NCI-H526 treated with DMSO at 0.1 percent for 48 hours (cell line): Measurements from ENCODE around the gene SUGCT.
"Not testable (repeated sequence)": the region's sequence is repeated elsewhere in the genome, so short reads cannot be mapped to it uniquely, and the experiment has no call there.

ENCODE experiments used
- DNase-seq: peaks from one replicate; lab custom pipeline; 2025; lab: John Stamatoyannopoulos, UW

Gene SUGCT

DNA sequence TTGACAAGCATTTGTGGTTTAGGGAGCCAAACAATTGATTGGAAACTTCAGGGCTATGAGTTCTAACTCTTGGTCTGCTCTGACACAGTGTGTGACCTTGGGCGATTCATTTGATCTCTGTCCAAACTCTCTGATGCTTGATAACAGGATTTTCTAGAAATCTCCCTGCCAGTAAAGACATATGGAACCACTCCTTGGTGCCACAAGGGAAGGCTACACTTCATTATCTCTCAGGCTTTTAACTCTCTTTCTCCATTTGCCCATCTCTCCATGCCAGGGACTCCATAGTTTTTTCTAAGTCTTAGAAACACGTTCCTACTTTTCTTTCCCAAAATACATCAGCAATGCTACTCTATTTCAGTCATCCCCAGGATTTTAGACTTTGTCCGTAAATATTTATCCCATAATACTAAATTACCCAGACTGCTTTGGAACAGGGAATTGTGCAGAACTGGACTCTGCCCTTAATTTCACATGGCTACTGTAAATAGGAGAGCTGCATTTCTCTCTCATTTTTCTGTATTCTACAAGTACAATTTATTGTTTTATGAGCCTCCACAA is 488.2 kb downstream of the SUGCT start:
- no peak for DNase-seq

DNA sequence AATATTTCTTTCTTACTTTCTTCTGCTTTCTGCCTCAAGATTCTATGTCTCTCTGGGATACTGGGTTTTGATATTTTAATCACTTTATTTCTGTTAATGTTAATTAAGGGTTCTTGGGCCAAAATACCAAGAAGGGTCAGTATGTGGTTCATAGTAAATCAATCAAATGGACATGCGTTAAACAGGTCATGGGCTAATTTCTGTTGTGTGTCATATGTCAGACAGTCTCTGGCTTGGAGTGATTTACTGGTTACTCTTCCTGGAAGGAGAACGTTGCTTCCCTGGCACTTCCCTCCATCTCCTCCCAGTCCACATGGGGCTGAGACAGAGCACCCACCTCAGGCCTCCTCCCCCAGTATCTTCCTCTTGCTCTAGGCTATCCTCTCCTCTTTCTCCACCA is 489.1 kb downstream of the SUGCT start:
- no peak for DNase-seq

DNA sequence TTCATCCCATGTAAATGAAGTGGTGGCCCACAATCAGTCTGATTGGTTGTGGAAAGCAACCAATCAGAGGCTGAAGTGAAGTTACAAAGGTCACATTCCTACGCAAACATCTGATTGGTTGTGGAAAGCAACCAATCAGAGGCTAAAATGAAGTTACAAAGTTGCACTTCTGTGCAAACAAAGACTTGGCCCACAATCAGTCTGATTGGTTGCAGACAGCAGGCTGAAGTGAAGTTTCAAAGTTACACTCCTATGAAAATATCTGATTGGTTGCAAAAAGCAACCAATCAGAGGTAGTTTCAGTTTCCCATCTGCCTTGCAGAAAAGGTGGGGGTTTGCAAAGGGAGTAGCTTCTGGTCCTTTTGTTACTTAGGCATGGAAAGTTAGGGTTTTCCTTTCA is 492.6 kb downstream of the SUGCT start:
- DNase-seq: not testable (repeated sequence)

DNA sequence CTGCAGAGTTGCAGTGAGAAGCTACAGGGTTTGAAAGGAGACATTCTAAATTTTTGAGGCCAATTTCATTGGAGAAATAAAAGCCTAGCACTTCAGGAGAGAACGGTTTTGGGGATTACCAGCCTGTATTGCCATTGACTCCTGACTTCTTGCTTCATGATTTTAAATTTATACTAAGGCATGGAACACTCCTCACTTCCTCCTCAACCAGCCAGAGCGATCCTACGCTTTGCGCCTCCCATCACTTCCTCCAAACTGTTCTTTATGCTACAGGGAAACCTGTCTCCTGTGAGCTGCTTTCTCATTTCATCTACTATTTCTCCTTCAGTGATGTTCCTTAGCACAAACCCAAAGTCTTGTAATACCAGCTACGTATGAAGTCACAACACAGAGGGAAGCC is 495.1 kb downstream of the SUGCT start:
- no peak for DNase-seq

DNA sequence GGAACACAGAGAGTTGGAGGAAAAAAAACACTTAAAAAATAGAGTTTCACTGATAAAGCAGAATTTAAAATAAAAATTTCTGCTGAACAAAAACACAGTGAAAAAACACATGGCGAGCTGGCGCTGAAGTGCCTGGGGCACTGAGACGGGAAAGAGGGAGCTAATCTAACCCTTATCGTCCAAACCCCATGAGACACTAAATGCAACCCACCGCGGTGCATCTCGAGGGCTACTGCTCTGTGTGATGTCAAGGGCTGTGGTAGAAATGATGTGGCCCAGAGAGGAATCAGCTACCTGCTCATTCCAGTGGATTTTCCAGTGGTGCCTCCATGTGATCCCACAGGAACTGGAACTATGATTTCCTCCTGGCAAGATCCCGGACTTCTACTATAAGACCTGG is 499.3 kb downstream of the SUGCT start:
- DNase-seq: no peak

DNA sequence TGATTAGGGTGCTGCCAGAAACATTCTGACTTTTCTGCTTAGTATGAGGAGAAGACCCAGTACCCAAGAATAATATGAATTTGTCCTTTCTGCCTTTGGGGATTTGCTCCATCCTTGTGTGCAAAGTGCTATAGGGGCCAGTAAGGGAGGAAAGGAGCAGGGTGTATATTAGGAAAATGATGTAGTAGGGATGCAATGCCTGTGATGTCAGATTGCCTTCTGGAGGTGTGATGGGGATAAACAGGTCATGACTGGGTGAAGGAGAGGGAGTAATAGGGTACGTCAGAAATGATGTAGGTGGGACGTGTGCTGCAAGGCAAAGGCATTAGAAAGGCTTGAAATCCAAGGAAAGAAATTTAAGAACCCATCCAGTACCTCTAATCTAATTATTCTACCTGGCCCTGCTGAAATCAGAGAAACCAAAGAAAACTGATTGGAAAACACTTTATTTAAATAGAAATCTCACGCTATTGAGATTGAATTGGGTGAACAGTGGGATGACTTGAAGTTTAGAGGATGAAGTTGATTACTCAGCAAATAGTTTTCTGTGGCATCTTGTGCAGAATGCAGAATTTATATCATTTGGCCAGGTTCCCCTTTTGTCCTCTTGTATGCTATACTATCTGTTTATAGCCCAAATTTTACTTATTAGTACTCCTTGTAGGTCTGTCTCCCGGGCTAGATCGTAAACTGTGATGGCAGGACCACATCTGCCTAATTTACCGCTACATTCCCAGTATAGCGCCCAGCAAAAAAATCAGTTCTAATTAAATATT is 503.9 kb downstream of the SUGCT start:
- DNase-seq: no peak

DNA sequence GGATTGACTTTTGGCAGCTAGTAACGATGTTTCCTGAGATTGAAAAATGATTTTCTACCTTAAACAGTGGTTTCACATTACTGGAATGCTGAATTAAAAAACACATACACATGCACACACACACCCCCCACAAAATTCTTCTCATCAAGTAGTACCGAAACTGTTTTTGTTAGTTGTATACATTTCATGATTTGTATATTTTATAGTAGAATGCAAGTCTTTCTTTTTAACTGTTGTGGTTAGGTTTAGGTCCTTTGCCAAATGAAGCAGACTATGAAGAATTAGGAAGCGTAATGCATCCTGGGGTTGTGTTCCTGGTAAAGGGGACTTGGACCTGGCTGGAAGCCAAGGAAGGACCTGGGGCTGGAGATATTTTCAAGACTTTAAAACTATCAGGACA is 505.8 kb downstream of the SUGCT start:
- DNase-seq: no peak

DNA sequence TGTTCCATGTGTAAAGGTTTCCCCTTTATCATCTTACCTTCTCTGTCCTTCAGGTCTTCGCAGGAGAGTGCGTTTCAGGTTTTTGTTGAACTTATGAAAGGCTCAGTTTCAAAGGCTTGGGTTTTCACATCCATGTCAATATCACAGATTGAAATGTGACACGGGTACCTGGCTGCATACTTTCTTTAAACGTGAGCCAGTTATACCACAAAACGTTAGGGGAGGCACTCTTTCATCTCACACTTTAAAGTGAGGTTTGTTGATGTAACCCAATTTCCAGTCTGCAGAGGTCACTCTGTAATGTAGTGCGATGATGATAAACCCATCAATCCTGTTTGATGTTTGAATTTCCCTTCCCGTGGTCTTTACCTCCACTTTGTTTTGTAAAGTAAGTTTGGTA is 506.9 kb downstream of the SUGCT start:
- no peak for DNase-seq

DNA sequence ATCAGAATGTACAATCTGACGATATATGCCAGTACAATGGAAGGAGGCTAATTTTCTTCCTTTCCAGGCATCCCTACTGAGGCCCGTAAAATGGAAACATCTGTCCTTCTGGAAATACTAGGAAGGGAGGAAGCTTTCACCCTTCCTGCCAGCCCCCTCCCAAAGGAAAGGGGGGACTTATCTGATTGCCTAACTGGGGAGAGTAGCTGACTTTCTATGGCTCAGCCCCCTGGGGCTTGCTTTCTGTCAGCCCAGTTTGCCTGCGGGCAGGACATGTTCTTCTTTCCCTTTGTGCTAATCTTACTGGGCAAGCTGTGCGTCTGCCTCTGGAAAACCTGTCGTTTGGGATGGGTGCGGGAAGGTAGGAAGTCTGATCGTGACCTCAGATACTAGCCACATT is 508.9 kb downstream of the SUGCT start:
- DNase-seq: no peak

DNA sequence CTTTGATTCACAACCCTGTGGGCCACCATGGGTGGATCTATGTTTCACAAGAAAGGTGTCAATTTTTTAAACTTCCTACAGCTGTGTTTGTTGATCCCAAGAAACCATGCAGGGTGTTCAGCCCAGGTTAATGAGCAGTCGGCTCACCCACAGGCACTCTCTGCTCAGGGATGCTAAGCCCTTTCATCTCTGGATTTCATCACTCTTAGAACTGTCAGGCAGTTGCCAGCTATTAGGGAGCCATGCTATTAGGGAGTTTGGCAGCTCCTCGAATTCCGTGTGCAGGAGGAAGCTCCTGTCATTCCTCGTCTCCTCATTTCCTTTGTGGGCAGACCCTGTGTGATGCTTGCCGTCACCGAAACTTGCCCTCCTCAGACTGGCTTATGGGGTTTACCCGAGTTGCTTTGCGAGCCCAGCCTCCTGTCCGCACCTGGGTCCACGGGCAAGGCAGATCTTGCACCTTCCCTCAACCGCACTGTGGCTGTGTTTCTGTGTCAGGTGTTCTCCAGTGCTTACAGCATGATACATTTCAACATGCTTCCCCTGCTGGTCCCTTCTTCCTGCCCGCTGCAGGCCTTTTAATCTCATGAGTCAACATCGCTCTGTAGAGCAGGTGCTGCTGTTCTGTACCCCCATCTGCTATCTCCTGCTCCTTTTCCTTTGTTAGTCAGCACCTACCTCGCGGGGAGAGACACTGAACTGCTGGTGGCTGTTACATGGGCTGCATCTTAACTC is 509.8 kb downstream of the SUGCT start:
- no peak for DNase-seq

DNA sequence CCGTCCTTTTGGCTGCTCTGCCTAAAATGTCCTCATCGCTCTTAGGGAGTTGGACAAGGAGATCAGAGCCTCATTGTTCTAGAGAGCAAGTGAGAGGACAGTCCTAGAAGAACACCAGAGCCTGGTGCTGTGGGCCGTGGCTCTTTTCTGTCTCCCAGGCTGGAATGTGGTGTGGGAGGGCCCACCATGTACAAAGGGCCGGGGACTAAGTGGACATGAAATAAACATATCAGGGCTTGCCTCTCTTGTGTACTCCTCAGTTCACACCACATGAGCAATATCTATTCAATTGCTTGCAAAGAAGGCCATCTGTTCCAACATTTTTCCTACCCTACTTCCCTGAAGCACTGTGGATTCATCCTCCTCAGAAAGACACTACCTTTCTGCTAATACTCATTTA is 510.4 kb downstream of the SUGCT start:
- no peak for DNase-seq

DNA sequence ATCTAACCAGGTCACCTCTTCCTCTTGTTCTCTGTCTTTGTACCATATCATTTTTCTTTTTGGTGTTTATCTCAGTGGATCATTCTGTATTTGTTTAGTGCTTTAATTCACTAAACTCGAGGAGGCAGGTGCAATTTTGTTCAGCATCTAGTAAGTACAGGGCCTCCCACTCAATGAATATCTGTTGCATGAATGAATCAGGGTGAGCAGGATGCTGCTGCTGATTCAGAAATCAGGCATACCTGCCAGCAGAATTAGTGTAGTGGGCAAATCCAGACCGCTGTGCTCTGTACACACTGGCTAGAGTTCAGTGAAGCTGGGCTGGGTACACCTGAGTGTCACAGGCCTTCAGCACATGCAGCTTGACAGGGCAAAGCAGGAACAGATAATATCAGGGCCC is 511.9 kb downstream of the SUGCT start:
- DNase-seq: no peak

DNA sequence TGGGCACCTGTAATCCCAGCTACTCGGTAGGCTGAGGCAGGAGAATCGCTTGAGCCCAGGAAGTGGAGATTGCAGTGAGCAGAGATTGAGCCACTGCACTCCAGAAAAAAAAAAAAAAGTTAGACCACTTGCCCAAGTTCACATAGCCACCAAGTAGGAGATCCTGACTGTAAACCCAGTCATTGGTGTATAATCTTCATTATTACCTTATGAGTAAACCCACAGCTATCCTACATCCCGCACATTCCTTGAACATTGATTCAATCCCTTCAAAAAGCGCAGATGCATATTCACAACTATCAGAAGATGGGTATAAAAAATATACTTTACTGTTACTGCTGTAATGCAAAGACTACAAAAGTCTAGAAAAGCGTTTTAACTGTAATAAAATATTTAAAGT is 512.9 kb downstream of the SUGCT start:
- DNase-seq: no peak

DNA sequence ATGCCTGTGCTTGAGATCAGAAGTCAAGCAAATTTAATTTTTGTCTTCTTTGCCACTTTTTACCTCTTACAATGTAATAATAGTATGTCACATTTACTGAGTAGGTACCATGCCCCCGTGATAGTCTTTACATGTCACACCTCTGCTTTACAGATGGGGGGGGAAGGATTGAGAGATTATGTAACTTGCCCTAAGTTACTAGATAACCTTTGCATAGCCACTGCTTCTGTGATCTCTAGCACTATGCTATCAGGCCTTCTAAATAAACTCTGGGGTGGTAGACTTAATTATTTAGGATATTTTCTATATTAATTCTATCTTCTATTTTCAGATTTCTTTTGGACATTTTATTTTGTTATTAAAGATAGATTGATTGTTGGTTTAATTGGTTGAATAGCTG is 514.4 kb downstream of the SUGCT start:
- DNase-seq: no peak

DNA sequence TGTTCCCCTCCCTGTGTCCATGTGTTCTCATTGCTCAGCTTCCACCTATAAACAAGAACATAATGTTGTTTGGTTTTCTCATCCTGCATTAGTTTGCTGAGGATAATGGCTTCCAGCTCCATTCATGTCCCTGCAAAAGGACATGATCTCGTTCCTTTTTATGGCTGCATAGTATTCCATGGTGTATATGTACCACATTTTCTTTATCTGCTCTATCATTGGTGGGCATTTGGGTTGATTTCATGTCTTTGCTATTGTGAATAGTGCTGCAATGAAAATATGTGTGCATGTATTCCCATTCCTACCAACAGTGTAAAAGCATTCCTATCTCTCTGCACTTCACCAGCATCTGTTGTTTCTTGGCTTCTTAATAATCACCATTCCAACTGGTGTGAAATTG is 516.1 kb downstream of the SUGCT start:
- not testable (repeated sequence) for DNase-seq

DNA sequence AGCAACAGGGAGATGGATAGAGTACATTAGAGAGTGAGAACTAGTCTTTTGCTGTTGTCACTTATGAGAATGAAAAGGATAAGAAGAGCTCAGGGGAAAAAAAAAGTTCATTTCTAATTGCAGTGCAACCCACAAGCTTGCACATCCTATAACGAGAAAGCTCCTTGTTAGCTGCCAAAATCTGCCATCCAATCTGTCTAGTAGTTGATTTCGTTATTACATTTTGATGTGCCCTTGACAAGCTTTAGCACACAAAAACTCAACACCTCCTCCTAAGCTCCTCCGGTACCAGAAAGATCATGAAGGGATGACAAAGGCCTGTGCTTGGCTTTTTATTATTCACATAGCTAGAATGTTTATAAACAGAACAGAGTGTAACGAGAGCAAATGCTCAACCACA is 519.4 kb downstream of the SUGCT start:
- no peak for DNase-seq

DNA sequence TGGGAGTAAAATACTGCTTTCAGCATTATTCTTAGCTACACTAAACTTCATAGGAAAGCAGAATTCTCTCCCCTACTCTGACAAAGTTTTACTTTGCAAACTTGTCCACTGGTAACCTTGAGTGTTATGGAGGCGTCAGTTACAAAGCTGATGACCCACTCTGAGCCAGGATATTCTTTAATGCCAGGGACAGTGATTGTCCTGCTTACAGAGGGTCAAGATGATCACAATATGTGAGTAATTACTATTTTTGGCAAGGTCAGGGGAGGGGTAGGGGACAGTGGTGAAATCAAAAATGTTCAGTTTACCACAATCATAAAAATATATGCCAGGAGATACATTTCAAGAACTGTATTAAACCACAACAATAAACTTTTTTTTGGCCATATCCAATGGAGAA is 520.6 kb downstream of the SUGCT start:
- no peak for DNase-seq

DNA sequence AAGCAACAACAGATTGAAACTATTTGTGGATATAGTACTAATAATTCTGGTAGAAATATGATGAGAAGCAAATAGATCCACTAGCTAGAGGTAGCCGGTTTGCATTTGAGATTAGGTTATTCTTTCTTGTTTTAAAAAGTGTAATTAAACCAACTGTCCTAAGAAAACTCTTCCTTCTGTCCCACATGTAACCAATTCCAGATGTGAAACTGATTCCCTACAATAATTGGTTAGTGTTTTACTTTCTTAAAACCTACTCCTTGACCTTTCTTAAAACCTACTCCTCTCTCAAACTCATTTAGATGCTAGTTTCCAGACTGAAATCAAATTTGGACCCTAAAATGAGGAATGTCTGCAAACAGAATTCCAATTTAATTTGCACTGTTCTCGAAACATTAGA is 521.5 kb downstream of the SUGCT start:
- DNase-seq: no peak

DNA sequence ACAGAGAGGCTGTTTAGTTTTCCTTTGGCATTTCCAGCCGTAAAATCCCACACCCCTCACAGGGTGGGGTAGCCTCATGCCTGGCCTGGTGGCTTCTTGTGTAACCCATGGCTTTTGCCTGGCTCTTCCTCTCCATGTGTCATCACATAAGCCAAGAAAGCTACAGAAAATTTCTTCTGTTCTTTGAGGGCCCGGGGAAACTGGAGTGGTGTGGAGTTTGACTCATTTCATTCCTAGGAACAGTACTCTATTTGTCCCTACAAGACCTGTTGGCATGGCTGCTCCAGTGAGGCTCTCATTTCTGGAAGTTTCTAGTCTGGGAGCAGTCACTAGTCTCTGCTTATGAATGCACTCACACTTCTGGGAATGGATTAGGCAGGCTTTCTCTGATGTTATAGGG is 523.9 kb downstream of the SUGCT start:
- DNase-seq: no peak

DNA sequence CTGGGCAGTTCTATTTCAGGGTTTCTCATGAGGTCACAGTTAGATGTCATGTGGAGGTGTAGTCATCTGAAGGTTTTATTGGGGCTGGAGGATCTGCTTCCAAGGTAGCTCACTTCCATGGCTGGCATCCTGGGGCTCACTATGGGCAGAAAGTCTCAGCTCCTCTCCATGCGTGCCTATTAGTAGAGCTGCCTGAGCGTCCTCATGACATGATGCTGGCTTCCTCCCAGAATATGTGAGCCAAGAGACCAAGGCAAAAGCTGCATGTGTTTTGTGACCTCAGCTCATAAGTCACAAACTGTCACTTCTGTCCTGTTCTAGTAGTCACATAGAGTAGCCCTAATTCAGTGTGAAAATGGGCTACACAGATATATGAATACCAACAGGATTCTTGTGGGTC is 524.4 kb downstream of the SUGCT start:
- no peak for DNase-seq

DNA sequence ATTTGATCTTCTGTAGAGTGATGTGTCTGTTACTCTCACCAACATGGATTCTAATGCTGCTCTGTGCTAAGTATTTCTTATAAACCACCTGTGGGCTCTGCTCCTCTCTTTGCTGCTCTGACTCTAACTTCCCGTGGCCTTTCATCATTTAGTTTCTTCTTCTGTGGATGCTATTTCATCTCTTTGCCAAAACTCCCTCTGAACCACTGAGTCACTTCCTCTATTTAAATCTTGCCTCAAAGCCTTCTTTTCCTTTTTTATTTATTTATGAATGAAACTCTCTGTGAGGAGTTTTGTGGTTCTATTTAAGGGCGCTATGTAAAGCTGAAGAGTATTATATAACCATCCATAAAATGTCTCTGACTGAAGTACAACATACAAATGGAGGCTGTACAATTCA is 538.5 kb downstream of the SUGCT start:
- DNase-seq: no peak

DNA sequence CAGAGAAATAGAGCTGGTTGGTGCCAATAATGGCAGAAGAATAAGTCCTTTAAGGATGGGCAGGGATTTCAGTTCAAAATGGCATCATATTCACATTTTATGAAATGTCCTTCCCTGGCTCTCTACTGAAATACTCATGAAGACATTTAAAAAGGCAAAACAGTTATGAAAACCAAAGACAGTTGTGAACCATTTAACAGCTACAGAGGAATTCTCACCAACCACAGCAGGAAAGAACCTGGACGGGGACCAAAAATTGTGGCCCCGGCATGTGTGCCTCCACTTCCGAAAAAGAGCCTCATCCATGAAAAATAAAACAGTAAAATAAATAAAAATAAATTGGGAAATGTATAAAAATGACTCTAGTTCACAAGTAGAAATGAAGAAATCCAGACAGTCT is 539.5 kb downstream of the SUGCT start:
- no peak for DNase-seq

DNA sequence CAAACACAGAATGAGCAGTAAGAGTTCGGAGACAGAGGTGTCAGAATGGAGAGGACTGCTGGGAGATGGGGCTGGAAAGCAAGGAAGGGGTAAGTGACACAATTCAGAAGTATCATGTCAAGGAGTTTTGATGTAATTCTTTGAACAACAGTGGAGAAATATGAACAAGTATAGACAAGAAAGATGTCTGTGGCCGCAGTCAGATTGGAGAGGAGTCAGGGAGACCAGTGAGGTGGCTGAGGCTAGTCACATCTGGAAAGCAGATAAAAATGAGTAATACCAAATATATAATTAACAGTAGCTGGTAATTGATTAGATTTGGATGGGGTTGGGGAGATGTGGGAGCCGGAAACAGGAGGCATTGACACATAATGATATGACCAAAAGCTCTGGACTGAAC is 540.9 kb downstream of the SUGCT start:
- no peak for DNase-seq

DNA sequence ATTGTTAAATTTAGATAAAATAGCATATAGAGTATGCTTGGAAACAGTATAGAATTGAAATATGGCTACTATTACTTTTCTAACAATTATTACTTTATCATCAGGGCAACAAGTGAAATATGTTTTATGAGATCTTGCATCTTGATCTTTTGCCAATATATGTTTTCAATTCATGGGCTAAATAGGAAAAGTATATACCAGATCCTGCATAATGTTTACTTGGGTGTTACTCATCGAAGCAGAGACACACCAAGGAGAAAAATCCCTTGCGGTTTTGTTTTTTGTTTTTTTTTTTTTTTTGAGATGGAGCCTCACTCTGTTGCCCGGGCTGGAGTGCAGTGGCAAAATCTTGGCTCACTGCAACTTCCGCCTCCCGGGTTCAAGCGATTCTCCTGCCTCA is 541.4 kb downstream of the SUGCT start:
- no peak for DNase-seq
